Transverse colon (tissue), 4 donors: ENCODE results near the gene NOTCH2. TPM values are rescaled to one million over a fixed set of nuclear protein-coding genes. Genes with fewer than 3 reads are reported as not detected.

Source experiments
- DNase-seq: peaks from one replicate; pipeline ENCODE4 v3.0.0-alpha.2; 2019
- H3K27ac ChIP-seq, 4 donors: fragments of 200-600 bp; sonication (generic); 2 replicates each; pipeline ENCODE4 v1.5.1; 2016 to 2018; ENCODE audit warnings: inconsistent platforms in 4 of 4
- H3K27me3 ChIP-seq: fragments of 200-600 bp; sonication (generic); 2 replicates; pipeline ENCODE4 v1.5.1; 2017; ENCODE audit warnings: inconsistent platforms
- H3K36me3 ChIP-seq, 4 donors: fragments of 200-600 bp; sonication (generic); 2 replicates each; pipeline ENCODE4 v1.5.1; 2017 to 2019; ENCODE audit warnings: inconsistent platforms in 4 of 4
- H3K4me1 ChIP-seq, 4 donors: fragments of 200-600 bp; sonication (generic); 2 replicates each; pipeline ENCODE4 v1.5.1; 2017 to 2020; ENCODE audit warnings: inconsistent platforms in 4 of 4
- H3K4me3 ChIP-seq, 4 donors: fragments of 200-600 bp; sonication (generic); 1 replicate in 1 of 4; 2 replicates in 3 of 4; pipeline versions ENCODE4 v1.5.1 to v1.6.1; 2017 to 2019; ENCODE audit warnings: inconsistent platforms in 4 of 4
- H3K9me3 ChIP-seq, 2 donors: fragments of 200-600 bp; sonication (generic); 2 replicates each; pipeline ENCODE4 v1.5.1; 2017 to 2019; ENCODE audit warnings: inconsistent platforms in 2 of 2
- CTCF ChIP-seq, 5 experiments: fragments of 200-600 bp in 3 of 5; fragments of 450-650 bp in 2 of 5; sonication (generic) in 3 of 5; IDR thresholded peaks; 1 replicate in 2 of 5; 2 replicates in 3 of 5; pipeline ENCODE4 v1.5.1; 2016 to 2017; ENCODE audit warnings: antibody characterized with exemption in 5 of 5, inconsistent platforms in 3 of 5, mild to moderate bottlenecking in 2 of 5, moderate library complexity in 1 of 5
- EP300 ChIP-seq: sonication (generic); formaldehyde crosslinking; IDR thresholded peaks from one replicate; pipeline ENCODE4 v1.6.1; 2017; ENCODE audit warnings: antibody characterized with exemption, low read depth
- POLR2A ChIP-seq: fragments of 450-650 bp; IDR thresholded peaks from one replicate; pipeline ENCODE4 v1.6.1; 2016; ENCODE audit warnings: antibody characterized with exemption, mild to moderate bottlenecking, moderate library complexity
- POLR2AphosphoS5 ChIP-seq, 3 donors: sonication (generic); formaldehyde crosslinking; IDR thresholded peaks; one replicate each; pipeline ENCODE4 v1.6.1; 2016; ENCODE audit warnings: antibody characterized with exemption in 3 of 3
- WGBS, 2 donors: methylation state at CpG; one replicate each; pipeline ENCODE4 v1.1.5; 2018; ENCODE audit warnings: low coverage in 1 of 2; 5-methylcytosine and 5-hydroxymethylcytosine counted together
- in situ Hi-C, 4 donors: fragments of 200-750 bp; cut with MboI; loops; one replicate each; pipeline versions ENCODE4 v1.15.0 to v1.15.1; 2017; ENCODE audit warnings: low sequenced_read_pairs in 3 of 4, low pct_ligation_motif_present in 1 of 4, low pct_unique_long_range_greater_than_20kb in 1 of 4
- intact Hi-C: fragments of 100-400 bp; cut with DNase I; formaldehyde crosslinking; loops from one replicate; pipeline ENCODE4 v1.15.1; 2023; ENCODE audit warnings: low total_unique reads
- total RNA-seq, 4 donors: library from RNA; depleted of rRNA; stranded (reverse); fragments of >200 nt; gene quantifications; one replicate each; pipeline ENCODE4 v1.1.0, GENCODE V29; 2016

Gene NOTCH2
- total RNA-seq, 4 donors from 2014 or later, result 24.7 to 80.0 (median 47.1) TPM

DNA sequence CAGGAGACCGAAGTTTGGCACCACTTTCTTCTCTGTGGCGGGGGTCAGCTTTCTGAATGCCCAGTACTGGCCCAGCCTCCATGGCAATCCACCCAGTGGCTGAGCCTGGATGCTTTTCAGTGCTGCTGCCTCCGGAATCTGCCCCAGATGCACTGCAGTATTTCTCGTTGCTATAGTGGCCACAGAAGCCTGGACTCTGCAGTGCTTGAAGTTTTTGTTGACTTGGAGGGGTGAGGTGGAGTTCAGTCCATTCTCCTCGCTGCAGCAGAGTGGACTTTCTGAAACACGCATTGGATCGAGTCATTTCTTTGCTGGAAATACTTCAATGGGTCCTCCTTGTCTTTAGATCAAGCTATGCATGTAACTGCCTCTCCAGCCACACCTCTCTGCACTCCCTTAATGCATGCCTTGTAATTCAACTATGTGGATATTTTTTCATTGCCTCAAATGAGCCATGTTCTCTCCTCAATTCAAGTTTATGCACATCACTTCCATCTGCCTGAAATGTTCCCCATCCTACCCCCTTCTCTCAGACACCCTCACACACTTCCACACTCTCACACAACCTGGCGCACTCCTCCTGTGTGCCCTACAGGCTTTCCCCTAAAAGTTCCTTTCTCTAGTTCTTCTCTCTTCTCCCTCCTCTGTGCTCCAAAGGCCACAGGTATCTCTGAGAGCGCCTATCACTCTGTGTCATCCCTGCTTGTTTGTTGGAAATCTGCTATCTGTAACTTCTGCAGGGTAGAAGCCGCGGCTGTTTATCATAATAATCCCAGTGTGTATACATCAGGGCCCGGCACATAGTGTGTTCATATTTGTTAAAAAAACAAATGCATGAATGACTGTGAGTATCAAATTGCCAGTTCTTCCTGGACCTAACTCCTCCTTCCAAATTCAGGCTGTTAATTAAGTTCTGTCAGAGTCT, 189.7 kb downstream of the NOTCH2 start:
- intact Hi-C loops, result no loop called here
- no peak for DNase-seq

DNA sequence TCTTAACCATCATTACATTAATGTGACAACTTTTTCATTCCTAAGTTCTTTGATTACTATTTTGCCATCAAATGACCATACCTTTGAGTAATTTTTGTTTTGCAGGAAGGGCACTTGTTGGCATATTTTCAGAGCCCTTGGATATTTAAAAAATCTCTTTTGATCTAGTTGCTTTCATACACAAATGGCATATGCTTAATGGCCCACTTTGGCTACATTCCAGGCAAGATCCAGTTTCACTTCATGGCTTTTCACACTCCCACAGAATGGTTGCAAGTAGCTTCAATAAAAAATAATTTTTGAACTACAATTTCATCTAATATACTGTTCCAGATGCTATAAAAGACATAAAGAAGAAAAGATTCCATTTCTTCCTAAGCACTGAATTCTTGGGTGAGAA, 191.3 kb downstream of the NOTCH2 start:
- no peaks in the 10 kb centered on the region for H3K9me3 ChIP-seq
- in situ Hi-C loops, result no loop called here
- intact Hi-C loops, result no loop called here
- TF ChIP-seq CTCF (IDR thresholded peaks at IDR 0.05) (no peak), POLR2A (no peak), POLR2AphosphoS5 (IDR thresholded peaks at IDR 0.05) (no peak), EP300 (no peak)
- no peak for DNase-seq
- H3K4me3 ChIP-seq, result no peak overlapping the region
- H3K27ac ChIP-seq, result no peak overlapping the region
- H3K36me3 ChIP-seq, result no peaks in the 10 kb centered on the region
- H3K27me3 ChIP-seq, result no peaks in the 10 kb centered on the region
- peaks cover 0 to 5% (median 2%) of the 10 kb centered on the region in 4 donors for H3K4me1 ChIP-seq

More for the DNA sequence above, 189.7 kb downstream of the NOTCH2 start:
- Histone ChIP-seq H3K27me3 (no peaks in the 10 kb centered on the region), H3K4me1 (peaks cover 0 to 5% (median 0%) of the 10 kb centered on the region in 4 donors), H3K36me3 (no peaks in the 10 kb centered on the region), H3K9me3 (no peaks in the 10 kb centered on the region), H3K4me3 (no peak overlapping the region), H3K27ac (no peak overlapping the region)
- TF ChIP-seq EP300, result no peak
- no peak for TF ChIP-seq POLR2A
- no peak for TF ChIP-seq CTCF (IDR thresholded peaks at IDR 0.05)
- TF ChIP-seq POLR2AphosphoS5 (IDR thresholded peaks at IDR 0.05), result no peak
- in situ Hi-C loops, result no loop called here
- WGBS, 2 donors, result 70 to 91% methylated on average over 5 to 12 of the region's 12 CpGs

GRCh38 chr1:119874186-119874585, 195.3 kb downstream of the NOTCH2 start:
- intact Hi-C loops, result no loop called here
- Histone ChIP-seq H3K9me3 (no peaks in the 10 kb centered on the region), H3K4me1 (peaks cover 0 to 7% (median 0%) of the 10 kb centered on the region in 4 donors), H3K27ac (peak overlapping the region in 1 of 4 donors; percentile 2), H3K36me3 (no peaks in the 10 kb centered on the region), H3K27me3 (no peaks in the 10 kb centered on the region), H3K4me3 (no peak overlapping the region)
- 20 to 71% methylated on average over 1 to 2 of the region's 2 CpGs for WGBS, 2 donors
- TF ChIP-seq POLR2A, result no peak
- TF ChIP-seq POLR2AphosphoS5 (IDR thresholded peaks at IDR 0.05), result no peak
- TF ChIP-seq EP300, result no peak
- TF ChIP-seq CTCF (IDR thresholded peaks at IDR 0.05), result no peak
- no peak for DNase-seq
- in situ Hi-C loops, result loop anchor here in 1 of 4 donors (25.0 kb wide), 1 partner anchor 137 kb away; no protein-coding TSS in a partner anchor

DNA sequence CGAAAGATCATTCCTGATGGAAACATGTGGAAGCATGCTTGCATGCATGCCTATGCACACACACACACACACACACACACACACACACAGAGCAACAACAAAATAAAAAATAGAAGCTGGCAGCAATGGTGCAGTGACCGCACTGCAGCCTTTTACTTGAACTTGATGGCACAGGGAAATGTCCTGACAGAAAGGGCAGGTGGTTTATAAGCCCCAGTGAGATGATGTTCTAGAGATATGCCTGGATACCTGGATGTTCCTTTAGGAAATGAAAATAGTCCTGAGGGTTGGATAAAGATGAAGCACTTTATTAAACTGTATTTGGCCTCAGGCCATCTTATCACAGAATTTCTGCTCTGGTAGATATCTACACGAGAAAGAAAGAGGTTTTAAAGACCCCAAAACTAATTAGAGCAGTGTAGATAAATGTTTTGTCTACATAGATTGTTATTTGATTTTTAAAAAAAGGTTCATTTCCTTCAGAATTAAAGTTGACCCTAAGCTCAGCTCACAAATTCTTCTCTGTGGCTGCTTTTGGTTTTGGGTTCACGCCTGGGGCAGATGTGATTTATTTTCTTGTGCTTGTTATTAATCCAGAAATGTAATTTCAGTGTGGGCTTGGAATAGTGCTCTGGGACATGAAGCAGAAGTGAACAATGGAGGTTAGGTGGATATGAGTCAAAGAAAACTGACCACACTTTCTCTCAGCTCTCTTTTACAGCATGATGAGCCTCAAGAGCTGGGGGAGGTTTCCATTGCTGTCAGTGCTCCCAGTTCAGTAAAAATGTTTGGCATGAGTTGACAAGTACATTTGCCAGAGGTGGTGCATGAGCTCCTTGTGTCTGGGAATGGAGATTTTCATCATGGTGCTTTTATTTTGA, 196.1 kb downstream of the NOTCH2 start:
- 59% methylated on average over 3 to 4 of the region's 4 CpGs for WGBS, 2 donors
- no peaks in the 10 kb centered on the region for H3K27me3 ChIP-seq
- intact Hi-C loops (no loop called here), in situ Hi-C loops (loop anchor here in 1 of 4 donors (25.0 kb wide), 1 partner anchor 136 kb away; no protein-coding TSS in a partner anchor)
- no peaks in the 10 kb centered on the region for H3K36me3 ChIP-seq
- no peak overlapping the region for H3K4me3 ChIP-seq
- H3K9me3 ChIP-seq, result no peaks in the 10 kb centered on the region
- H3K4me1 ChIP-seq, result peaks cover 0 to 7% (median 0%) of the 10 kb centered on the region in 4 donors
- no peak for DNase-seq
- TF ChIP-seq POLR2AphosphoS5 (IDR thresholded peaks at IDR 0.05), result no peak
- TF ChIP-seq CTCF (IDR thresholded peaks at IDR 0.05), result no peak
- TF ChIP-seq EP300, result no peak
- TF ChIP-seq POLR2A, result no peak
- H3K27ac ChIP-seq, result peak overlapping the region in 2 of 4 donors; percentile 6 to 16
